GM23338 (cell line): ENCODE measurements around the gene CDX1. TPM values are rescaled to one million over a fixed set of nuclear protein-coding genes. Genes with fewer than 3 reads are reported as not detected.

Experiments
- ATAC-seq: fragments of 200-7000 bp; cut with Tn5 transposase; 3 replicates; pipeline ENCODE4 v1.9.1; 2020
- DNase-seq: peaks from one replicate; pipeline ENCODE4 v3.0.0-alpha.2; 2015; ENCODE audit warnings: low spot score
- H2AFZ ChIP-seq: fragments of 200-600 bp; sonication (generic); 2 replicates; pipeline ENCODE4 v1.8.0; 2016; ENCODE audit warnings: antibody characterized with exemption, mild to moderate bottlenecking, moderate library complexity
- H3F3A ChIP-seq: fragments of 200-600 bp; sonication (generic); replicated peaks from 2 replicates; pipeline ENCODE4 v1.8.0; 2017; ENCODE audit warnings: antibody characterized with exemption, mixed run types, low read depth
- H3K27ac ChIP-seq: fragments of 200-600 bp; sonication (generic); 2 replicates; pipeline ENCODE4 v1.6.1; 2016; ENCODE audit warnings: low read depth
- H3K27me3 ChIP-seq: fragments of 200-600 bp; sonication (generic); 2 replicates; pipeline ENCODE4 v1.8.0; 2016; ENCODE audit warnings: mild to moderate bottlenecking, mixed run types, moderate library complexity; ENCODE audit not compliant: insufficient read depth
- H3K36me3 ChIP-seq: fragments of 200-600 bp; sonication (generic); 2 replicates; pipeline ENCODE4 v1.8.0; 2016; ENCODE audit warnings: mild to moderate bottlenecking; ENCODE audit not compliant: insufficient read depth
- H3K4me1 ChIP-seq: fragments of 200-600 bp; sonication (generic); 2 replicates; pipeline ENCODE4 v1.8.0; 2016; ENCODE audit warnings: mild to moderate bottlenecking, moderate library complexity; ENCODE audit not compliant: insufficient read depth
- H3K4me2 ChIP-seq: fragments of 200-600 bp; sonication (generic); 2 replicates; pipeline ENCODE4 v1.7.1; 2017; ENCODE audit warnings: mixed run types
- H3K4me3 ChIP-seq: fragments of 200-600 bp; sonication (generic); 2 replicates; pipeline ENCODE4 v1.6.1; 2016; ENCODE audit warnings: mixed run types
- H3K79me2 ChIP-seq: fragments of 200-600 bp; sonication (generic); replicated peaks from 2 replicates; pipeline ENCODE4 v1.8.0; 2017; ENCODE audit warnings: mild to moderate bottlenecking; ENCODE audit not compliant: insufficient read depth
- H3K9me2 ChIP-seq: fragments of 200-600 bp; sonication (generic); 2 replicates; pipeline ENCODE4 v1.8.0; 2017; ENCODE audit not compliant: insufficient read depth
- H4K20me1 ChIP-seq: fragments of 200-600 bp; sonication (generic); replicated peaks from 2 replicates; pipeline ENCODE4 v1.8.0; 2017; ENCODE audit warnings: mild to moderate bottlenecking; ENCODE audit not compliant: insufficient read depth
- H3K27ac Mint-ChIP-seq: 2 replicates; pipeline ENCODE4 v1.8.0; 2020; ENCODE audit warnings: inconsistent platforms, mild to moderate bottlenecking, moderate library complexity, mixed read lengths
- H3K27me3 Mint-ChIP-seq: 3 replicates; pipeline ENCODE4 v1.8.0; 2022; ENCODE audit warnings: low read depth, mild to moderate bottlenecking, moderate library complexity, mixed read lengths, inconsistent platforms; ENCODE audit not compliant: insufficient read depth, poor library complexity
- H3K36me3 Mint-ChIP-seq: 3 replicates; pipeline ENCODE4 v1.8.0; 2021; ENCODE audit warnings: low read depth, mild to moderate bottlenecking, inconsistent platforms, moderate library complexity, mixed read lengths
- H3K4me1 Mint-ChIP-seq: 3 replicates; pipeline ENCODE4 v1.8.0; 2020; ENCODE audit warnings: mild to moderate bottlenecking, inconsistent platforms, mixed read lengths
- H3K4me3 Mint-ChIP-seq: 3 replicates; pipeline ENCODE4 v1.8.0; 2021; ENCODE audit warnings: moderate library complexity, mild to moderate bottlenecking, inconsistent platforms, mixed read lengths
- H3K9me3 Mint-ChIP-seq: 3 replicates; pipeline ENCODE4 v1.8.0; 2020; ENCODE audit warnings: moderate library complexity, mild to moderate bottlenecking, inconsistent platforms, mixed read lengths
- CREB1 ChIP-seq: fragments of 250-450 bp; sonication (Bioruptor Pico); IDR thresholded peaks from 2 replicates; pipeline ENCODE4 v1.5.0; 2020; ENCODE audit warnings: low read depth, mild to moderate bottlenecking, moderate library complexity
- EZH2 ChIP-seq: fragments of 200-600 bp; sonication (generic); IDR thresholded peaks from one replicate; pipeline ENCODE4 v1.8.0; 2017; ENCODE audit warnings: antibody characterized with exemption, mild to moderate bottlenecking, low read depth; ENCODE audit not compliant: unreplicated experiment
- JUNB ChIP-seq: IDR thresholded peaks from one replicate; pipeline ENCODE4 v1.6.1; 2016; ENCODE audit warnings: antibody characterized with exemption; ENCODE audit not compliant: unreplicated experiment
- STAT1 ChIP-seq: IDR thresholded peaks from one replicate; pipeline ENCODE4 v1.6.1; 2016; ENCODE audit warnings: antibody characterized with exemption; ENCODE audit not compliant: unreplicated experiment
- ZNF114 ChIP-seq: fragments of 250-450 bp; sonication (Bioruptor Pico); IDR thresholded peaks from 2 replicates; pipeline ENCODE4 v1.5.0; 2020; ENCODE audit warnings: mild to moderate bottlenecking, moderate library complexity
- polyA plus RNA-seq: library from polyadenylated mRNA; unstranded; fragments of >200 nt; fragmentation: Nextera tagmentation; extraction: Ambion mirVana; gene quantifications from 2 replicates; pipeline ENCODE4 v1.2.1, GENCODE V29; 2016
- total RNA-seq: library from RNA; depleted of rRNA; stranded (reverse); fragments of >200 nt; shearing (Covaris generic); gene quantifications from 2 replicates; pipeline ENCODE4 v1.2.3, GENCODE V29; 2014
- TF ChIP-seq, protein P1 (sequence below), 2 experiments: fragments of 200-600 bp in 1 of 2; sonication (generic) in 1 of 2; conservative IDR thresholded peaks; 2 replicates each; pipeline versions ENCODE4 v1.5.1 to v1.6.1; 2016 to 2017; ENCODE audit warnings: antibody characterized with exemption in 2 of 2, low read depth in 2 of 2, mild to moderate bottlenecking in 2 of 2, moderate library complexity in 1 of 2
- TF ChIP-seq, protein P2 (sequence below): IDR thresholded peaks from 2 replicates; pipeline ENCODE4 v1.6.1; 2016; ENCODE audit warnings: antibody characterized with exemption
- TF ChIP-seq, protein P3 (sequence below): fragments of 250-450 bp; sonication (Bioruptor Pico); IDR thresholded peaks from 2 replicates; pipeline ENCODE4 v1.5.0; 2020; ENCODE audit warnings: mild to moderate bottlenecking, moderate library complexity

Gene CDX1
- total and polyA plus RNA-seq, 2 experiments from 2014 or later = not detected

DNA sequence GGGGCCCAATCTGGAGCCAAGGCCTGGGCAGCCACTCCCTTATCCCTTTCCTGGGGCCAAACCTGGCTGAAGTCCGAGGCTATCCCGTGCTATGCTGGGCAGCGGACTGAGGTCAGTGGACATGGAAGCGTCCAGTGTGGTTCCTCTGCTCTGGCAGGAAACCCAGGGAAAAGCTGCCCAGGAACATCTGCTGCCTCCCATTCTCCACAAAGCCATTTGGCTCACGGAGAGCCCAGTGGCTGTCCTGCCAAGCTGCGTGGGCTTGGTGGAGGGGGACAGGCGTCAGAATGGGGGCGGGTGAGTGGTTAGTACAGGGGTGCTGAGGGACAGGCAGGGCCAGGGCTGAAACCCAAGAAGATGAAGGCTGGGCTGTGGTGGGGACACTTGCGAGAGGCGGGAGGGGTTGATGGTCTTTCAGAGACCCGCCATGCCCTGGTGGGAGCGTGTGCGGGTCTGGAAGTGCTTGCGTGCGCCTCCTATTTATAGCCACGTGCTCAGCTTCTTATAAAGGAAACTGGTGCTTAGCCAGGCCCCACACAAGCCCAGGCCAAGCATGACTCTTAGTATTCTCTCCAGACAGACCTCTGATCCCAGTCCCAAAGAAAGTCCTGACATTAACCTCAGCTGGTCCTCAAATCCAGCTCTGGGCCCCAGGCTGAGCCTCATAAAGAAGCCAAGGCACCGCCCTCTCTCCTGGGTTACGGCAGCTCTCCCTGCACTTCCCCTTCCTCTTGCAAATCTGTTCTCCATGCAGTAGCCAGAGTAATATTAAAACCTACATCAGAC is 13.9 kb downstream of the CDX1 start (continued):
- TF ChIP-seq, protein P1, sequence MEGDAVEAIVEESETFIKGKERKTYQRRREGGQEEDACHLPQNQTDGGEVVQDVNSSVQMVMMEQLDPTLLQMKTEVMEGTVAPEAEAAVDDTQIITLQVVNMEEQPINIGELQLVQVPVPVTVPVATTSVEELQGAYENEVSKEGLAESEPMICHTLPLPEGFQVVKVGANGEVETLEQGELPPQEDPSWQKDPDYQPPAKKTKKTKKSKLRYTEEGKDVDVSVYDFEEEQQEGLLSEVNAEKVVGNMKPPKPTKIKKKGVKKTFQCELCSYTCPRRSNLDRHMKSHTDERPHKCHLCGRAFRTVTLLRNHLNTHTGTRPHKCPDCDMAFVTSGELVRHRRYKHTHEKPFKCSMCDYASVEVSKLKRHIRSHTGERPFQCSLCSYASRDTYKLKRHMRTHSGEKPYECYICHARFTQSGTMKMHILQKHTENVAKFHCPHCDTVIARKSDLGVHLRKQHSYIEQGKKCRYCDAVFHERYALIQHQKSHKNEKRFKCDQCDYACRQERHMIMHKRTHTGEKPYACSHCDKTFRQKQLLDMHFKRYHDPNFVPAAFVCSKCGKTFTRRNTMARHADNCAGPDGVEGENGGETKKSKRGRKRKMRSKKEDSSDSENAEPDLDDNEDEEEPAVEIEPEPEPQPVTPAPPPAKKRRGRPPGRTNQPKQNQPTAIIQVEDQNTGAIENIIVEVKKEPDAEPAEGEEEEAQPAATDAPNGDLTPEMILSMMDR (conservative IDR thresholded peaks at IDR 0.05; ENCODE audit: low read depth in 2 of 2) = no peak
- TF ChIP-seq, protein P2, sequence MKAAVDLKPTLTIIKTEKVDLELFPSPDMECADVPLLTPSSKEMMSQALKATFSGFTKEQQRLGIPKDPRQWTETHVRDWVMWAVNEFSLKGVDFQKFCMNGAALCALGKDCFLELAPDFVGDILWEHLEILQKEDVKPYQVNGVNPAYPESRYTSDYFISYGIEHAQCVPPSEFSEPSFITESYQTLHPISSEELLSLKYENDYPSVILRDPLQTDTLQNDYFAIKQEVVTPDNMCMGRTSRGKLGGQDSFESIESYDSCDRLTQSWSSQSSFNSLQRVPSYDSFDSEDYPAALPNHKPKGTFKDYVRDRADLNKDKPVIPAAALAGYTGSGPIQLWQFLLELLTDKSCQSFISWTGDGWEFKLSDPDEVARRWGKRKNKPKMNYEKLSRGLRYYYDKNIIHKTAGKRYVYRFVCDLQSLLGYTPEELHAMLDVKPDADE = no peak
- TF ChIP-seq STAT1 = no peak

DNA sequence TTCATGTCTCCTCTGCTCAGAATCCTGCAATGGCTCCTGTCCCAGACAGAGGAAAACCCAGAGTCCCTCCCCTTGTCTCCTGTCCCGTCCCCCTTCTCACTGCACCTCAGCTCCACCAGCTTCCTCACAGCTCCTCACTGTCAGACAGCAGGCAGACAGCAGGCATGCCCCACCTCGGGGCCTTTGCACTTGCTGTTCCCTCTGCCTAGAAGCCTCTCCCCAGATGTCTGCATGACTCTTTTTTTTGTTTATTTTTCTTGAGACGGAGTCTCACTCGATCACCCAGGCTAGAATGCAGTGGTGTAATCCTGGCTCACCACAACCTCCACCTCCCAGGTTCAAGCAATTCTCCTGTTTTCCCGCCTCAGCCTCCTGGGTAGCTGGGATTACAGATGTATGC is 14.4 kb downstream of the CDX1 start:
- Histone ChIP-seq H3K4me2 (no peak overlapping the region), H3K27ac (no peak overlapping the region), H3K36me3 (no peaks in the 10 kb centered on the region), H3K79me2 (no peaks in the 10 kb centered on the region), H4K20me1 (no peaks in the 10 kb centered on the region), H2AFZ (no peak overlapping the region), H3F3A (no peaks in the 10 kb centered on the region), H3K4me1 (peaks cover 6% of the 10 kb centered on the region; the same call in 1 of the 2 replicates), H3K9me2 (no peaks in the 10 kb centered on the region), H3K27me3 (no peaks in the 10 kb centered on the region; the same call in 1 of the 2 replicates), H3K4me3 (no peak overlapping the region)
- H3K27ac Mint-ChIP-seq = no peak overlapping the region
- H3K36me3 Mint-ChIP-seq = no peaks in the 10 kb centered on the region
- no peak for DNase-seq
- no peaks in the 10 kb centered on the region for H3K9me3 Mint-ChIP-seq
- no peak overlapping the region for H3K4me3 Mint-ChIP-seq
- H3K4me1 Mint-ChIP-seq = peaks cover 16% of the 10 kb centered on the region
- peaks cover 19% of the 10 kb centered on the region for H3K27me3 Mint-ChIP-seq
- no peak for ATAC-seq
- TF ChIP-seq JUNB (no peak), CREB1 (no peak), ZNF114 (CRISPR knock-in tag) (no peak), EZH2 (no peak)
- TF ChIP-seq, protein P1 (conservative IDR thresholded peaks at IDR 0.05; ENCODE audit: low read depth in 2 of 2) = no peak
- TF ChIP-seq, protein P3, sequence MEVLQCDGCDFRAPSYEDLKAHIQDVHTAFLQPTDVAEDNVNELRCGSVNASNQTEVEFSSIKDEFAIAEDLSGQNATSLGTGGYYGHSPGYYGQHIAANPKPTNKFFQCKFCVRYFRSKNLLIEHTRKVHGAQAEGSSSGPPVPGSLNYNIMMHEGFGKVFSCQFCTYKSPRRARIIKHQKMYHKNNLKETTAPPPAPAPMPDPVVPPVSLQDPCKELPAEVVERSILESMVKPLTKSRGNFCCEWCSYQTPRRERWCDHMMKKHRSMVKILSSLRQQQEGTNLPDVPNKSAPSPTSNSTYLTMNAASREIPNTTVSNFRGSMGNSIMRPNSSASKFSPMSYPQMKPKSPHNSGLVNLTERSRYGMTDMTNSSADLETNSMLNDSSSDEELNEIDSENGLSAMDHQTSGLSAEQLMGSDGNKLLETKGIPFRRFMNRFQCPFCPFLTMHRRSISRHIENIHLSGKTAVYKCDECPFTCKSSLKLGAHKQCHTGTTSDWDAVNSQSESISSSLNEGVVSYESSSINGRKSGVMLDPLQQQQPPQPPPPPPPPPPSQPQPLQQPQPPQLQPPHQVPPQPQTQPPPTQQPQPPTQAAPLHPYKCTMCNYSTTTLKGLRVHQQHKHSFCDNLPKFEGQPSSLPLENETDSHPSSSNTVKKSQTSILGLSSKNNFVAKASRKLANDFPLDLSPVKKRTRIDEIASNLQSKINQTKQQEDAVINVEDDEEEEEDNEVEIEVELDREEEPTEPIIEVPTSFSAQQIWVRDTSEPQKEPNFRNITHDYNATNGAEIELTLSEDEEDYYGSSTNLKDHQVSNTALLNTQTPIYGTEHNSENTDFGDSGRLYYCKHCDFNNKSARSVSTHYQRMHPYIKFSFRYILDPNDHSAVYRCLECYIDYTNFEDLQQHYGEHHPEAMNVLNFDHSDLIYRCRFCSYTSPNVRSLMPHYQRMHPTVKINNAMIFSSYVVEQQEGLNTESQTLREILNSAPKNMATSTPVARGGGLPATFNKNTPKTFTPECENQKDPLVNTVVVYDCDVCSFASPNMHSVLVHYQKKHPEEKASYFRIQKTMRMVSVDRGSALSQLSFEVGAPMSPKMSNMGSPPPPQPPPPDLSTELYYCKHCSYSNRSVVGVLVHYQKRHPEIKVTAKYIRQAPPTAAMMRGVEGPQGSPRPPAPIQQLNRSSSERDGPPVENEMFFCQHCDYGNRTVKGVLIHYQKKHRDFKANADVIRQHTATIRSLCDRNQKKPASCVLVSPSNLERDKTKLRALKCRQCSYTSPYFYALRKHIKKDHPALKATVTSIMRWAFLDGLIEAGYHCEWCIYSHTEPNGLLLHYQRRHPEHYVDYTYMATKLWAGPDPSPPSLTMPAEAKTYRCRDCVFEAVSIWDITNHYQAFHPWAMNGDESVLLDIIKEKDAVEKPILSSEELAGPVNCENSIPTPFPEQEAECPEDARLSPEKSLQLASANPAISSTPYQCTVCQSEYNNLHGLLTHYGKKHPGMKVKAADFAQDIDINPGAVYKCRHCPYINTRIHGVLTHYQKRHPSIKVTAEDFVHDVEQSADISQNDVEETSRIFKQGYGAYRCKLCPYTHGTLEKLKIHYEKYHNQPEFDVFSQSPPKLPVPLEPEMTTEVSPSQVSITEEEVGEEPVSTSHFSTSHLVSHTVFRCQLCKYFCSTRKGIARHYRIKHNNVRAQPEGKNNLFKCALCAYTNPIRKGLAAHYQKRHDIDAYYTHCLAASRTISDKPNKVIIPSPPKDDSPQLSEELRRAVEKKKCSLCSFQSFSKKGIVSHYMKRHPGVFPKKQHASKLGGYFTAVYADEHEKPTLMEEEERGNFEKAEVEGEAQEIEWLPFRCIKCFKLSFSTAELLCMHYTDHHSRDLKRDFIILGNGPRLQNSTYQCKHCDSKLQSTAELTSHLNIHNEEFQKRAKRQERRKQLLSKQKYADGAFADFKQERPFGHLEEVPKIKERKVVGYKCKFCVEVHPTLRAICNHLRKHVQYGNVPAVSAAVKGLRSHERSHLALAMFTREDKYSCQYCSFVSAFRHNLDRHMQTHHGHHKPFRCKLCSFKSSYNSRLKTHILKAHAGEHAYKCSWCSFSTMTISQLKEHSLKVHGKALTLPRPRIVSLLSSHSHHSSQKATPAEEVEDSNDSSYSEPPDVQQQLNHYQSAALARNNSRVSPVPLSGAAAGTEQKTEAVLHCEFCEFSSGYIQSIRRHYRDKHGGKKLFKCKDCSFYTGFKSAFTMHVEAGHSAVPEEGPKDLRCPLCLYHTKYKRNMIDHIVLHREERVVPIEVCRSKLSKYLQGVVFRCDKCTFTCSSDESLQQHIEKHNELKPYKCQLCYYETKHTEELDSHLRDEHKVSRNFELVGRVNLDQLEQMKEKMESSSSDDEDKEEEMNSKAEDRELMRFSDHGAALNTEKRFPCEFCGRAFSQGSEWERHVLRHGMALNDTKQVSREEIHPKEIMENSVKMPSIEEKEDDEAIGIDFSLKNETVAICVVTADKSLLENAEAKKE (CRISPR knock-in tag) = no peak
